Transverse colon (tissue), 4 donors: ENCODE data around the gene LNX2. TPM values are rescaled to one million over a fixed set of nuclear protein-coding genes. Genes with fewer than 3 reads are reported as not detected.

ENCODE experiments used
- DNase-seq: peaks from one replicate; pipeline ENCODE4 v3.0.0-alpha.2; 2019
- H3K27ac ChIP-seq, 4 donors: fragments of 200-600 bp; sonication (generic); 2 replicates each; pipeline ENCODE4 v1.5.1; 2016 to 2018; ENCODE audit warnings: inconsistent platforms in 4 of 4
- H3K27me3 ChIP-seq: fragments of 200-600 bp; sonication (generic); 2 replicates; pipeline ENCODE4 v1.5.1; 2017; ENCODE audit warnings: inconsistent platforms
- H3K36me3 ChIP-seq, 4 donors: fragments of 200-600 bp; sonication (generic); 2 replicates each; pipeline ENCODE4 v1.5.1; 2017 to 2019; ENCODE audit warnings: inconsistent platforms in 4 of 4
- H3K4me1 ChIP-seq, 4 donors: fragments of 200-600 bp; sonication (generic); 2 replicates each; pipeline ENCODE4 v1.5.1; 2017 to 2020; ENCODE audit warnings: inconsistent platforms in 4 of 4
- H3K4me3 ChIP-seq, 4 donors: fragments of 200-600 bp; sonication (generic); 1 replicate in 1 of 4; 2 replicates in 3 of 4; pipeline versions ENCODE4 v1.5.1 to v1.6.1; 2017 to 2019; ENCODE audit warnings: inconsistent platforms in 4 of 4
- H3K9me3 ChIP-seq, 2 donors: fragments of 200-600 bp; sonication (generic); 2 replicates each; pipeline ENCODE4 v1.5.1; 2017 to 2019; ENCODE audit warnings: inconsistent platforms in 2 of 2
- EP300 ChIP-seq: sonication (generic); formaldehyde crosslinking; IDR thresholded peaks from one replicate; pipeline ENCODE4 v1.6.1; 2017; ENCODE audit warnings: antibody characterized with exemption, low read depth
- POLR2A ChIP-seq: fragments of 450-650 bp; IDR thresholded peaks from one replicate; pipeline ENCODE4 v1.6.1; 2016; ENCODE audit warnings: antibody characterized with exemption, mild to moderate bottlenecking, moderate library complexity
- POLR2AphosphoS5 ChIP-seq, 3 donors: sonication (generic); formaldehyde crosslinking; IDR thresholded peaks; one replicate each; pipeline ENCODE4 v1.6.1; 2016; ENCODE audit warnings: antibody characterized with exemption in 3 of 3
- WGBS, 2 donors: methylation state at CpG; one replicate each; pipeline ENCODE4 v1.1.5; 2018; ENCODE audit warnings: low coverage in 1 of 2; 5-methylcytosine and 5-hydroxymethylcytosine counted together
- in situ Hi-C, 4 donors: fragments of 200-750 bp; cut with MboI; loops; one replicate each; pipeline versions ENCODE4 v1.15.0 to v1.15.1; 2017; ENCODE audit warnings: low sequenced_read_pairs in 3 of 4, low pct_ligation_motif_present in 1 of 4, low pct_unique_long_range_greater_than_20kb in 1 of 4
- intact Hi-C: fragments of 100-400 bp; cut with DNase I; formaldehyde crosslinking; loops from one replicate; pipeline ENCODE4 v1.15.1; 2023; ENCODE audit warnings: low total_unique reads
- total RNA-seq, 4 donors: library from RNA; depleted of rRNA; stranded (reverse); fragments of >200 nt; gene quantifications; one replicate each; pipeline ENCODE4 v1.1.0, GENCODE V29; 2016
- TF ChIP-seq, protein P1 (sequence below), 5 experiments: fragments of 200-600 bp in 3 of 5; fragments of 450-650 bp in 2 of 5; sonication (generic) in 3 of 5; IDR thresholded peaks; 1 replicate in 2 of 5; 2 replicates in 3 of 5; pipeline ENCODE4 v1.5.1; 2016 to 2017; ENCODE audit warnings: antibody characterized with exemption in 5 of 5, inconsistent platforms in 3 of 5, mild to moderate bottlenecking in 2 of 5, moderate library complexity in 1 of 5

Gene LNX2
- total RNA-seq, 4 donors from 2014 or later = 1.8 to 29.6 (median 18.9) TPM

DNA sequence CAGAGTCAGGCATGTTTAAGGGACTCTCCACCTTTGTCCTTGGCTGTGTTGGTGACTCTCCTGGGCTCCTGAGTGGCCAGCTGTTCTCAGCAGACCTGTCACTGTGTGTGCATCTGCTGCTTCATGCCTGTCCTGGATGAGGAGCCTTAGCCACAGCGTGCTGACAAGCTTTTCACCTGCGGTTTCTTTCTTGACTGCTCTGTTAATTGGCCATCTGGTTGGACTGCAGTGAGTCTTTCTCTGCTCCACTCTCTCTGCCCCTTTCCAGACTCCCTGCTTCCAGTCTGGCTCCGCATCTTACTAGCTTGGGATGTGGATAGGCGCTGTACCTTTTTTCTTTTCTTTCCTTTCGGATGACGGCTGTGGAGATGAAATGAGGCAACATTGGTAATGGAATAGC lies 40.2 kb upstream of the LNX2 start:
- Histone ChIP-seq H3K4me3 (no peak overlapping the region), H3K9me3 (no peaks in the 10 kb centered on the region), H3K27ac (no peak overlapping the region), H3K27me3 (no peaks in the 10 kb centered on the region), H3K4me1 (peaks cover 0 to 8% (median 3%) of the 10 kb centered on the region in 4 donors), H3K36me3 (peaks cover 0 to under 1% (median under 1%) of the 10 kb centered on the region in 4 donors)
- DNase-seq = no peak
- 95 to 97% methylated on average over 5 to 6 of the region's 6 CpGs for WGBS, 2 donors
- TF ChIP-seq POLR2A (no peak), EP300 (no peak), POLR2AphosphoS5 (IDR thresholded peaks at IDR 0.05) (no peak)
- TF ChIP-seq, protein P1, sequence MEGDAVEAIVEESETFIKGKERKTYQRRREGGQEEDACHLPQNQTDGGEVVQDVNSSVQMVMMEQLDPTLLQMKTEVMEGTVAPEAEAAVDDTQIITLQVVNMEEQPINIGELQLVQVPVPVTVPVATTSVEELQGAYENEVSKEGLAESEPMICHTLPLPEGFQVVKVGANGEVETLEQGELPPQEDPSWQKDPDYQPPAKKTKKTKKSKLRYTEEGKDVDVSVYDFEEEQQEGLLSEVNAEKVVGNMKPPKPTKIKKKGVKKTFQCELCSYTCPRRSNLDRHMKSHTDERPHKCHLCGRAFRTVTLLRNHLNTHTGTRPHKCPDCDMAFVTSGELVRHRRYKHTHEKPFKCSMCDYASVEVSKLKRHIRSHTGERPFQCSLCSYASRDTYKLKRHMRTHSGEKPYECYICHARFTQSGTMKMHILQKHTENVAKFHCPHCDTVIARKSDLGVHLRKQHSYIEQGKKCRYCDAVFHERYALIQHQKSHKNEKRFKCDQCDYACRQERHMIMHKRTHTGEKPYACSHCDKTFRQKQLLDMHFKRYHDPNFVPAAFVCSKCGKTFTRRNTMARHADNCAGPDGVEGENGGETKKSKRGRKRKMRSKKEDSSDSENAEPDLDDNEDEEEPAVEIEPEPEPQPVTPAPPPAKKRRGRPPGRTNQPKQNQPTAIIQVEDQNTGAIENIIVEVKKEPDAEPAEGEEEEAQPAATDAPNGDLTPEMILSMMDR (IDR thresholded peaks at IDR 0.05) = no peak
- intact Hi-C loops (no loop called here), in situ Hi-C loops (no loop called here)

DNA sequence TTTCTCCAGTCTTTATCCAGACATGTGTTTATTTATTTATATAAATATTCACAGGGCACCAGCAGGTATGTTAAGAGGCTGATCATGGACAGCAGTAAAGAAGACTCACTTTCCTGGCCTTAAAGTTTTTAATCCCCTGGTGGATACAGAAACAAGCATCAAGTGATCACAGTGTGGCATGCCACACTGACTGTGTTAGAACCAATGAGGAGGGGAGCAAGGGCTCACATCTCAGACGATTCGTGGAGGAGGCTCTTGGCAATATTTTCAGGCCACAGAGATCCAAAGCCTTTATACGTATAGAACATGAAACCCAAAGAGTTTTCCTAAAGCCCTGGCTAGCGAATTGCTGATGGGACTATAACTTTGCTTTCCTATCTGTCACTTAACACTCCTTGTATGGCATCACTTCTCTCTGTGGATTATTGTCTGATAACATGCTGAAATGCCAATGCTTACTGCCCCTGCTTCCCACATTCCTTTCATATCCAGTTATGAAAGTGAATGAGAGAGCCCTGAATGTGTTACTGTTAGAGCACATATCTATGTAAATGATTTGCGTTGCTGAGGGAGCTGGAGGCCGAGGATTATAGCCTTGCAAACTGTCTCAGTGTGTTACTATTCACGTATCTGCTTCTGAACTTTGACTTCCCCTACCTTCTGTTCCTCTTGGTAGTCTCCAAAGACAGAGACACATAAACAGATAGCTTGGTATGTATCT lies 39.0 kb upstream of the LNX2 start:
- Histone ChIP-seq H3K27ac (no peak overlapping the region), H3K27me3 (no peaks in the 10 kb centered on the region), H3K36me3 (no peaks in the 10 kb centered on the region), H3K4me3 (no peak overlapping the region), H3K4me1 (peaks cover 0 to 8% (median 3%) of the 10 kb centered on the region in 4 donors), H3K9me3 (no peaks in the 10 kb centered on the region)
- no peak for TF ChIP-seq EP300
- no peak for TF ChIP-seq POLR2AphosphoS5 (IDR thresholded peaks at IDR 0.05)
- TF ChIP-seq, protein P1 (IDR thresholded peaks at IDR 0.05) = no peak
- no peak for TF ChIP-seq POLR2A
- 80 to 100% methylated on average over 1 to 7 of the region's 7 CpGs for WGBS, 2 donors
- intact Hi-C loops = no loop called here
- DNase-seq = no peak
- in situ Hi-C loops = no loop called here

DNA sequence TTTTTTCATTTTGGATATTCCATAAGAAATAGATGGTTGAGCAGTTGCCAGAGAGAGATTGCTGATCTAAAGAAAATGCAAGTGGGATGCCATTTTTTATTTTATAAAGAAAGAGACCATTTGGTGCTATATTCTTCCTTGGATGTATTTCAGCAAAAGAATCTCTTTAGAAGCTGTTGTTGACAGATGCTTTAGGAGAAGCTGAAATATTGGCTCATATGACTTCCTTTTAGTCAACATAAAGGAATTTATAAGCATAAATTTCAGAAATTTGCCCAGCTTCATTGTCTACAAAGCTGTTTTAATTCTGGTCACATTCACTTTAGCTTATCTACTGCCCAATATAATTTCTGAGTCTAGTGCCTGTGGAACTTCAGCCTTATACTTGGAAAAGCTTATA lies 38.2 kb upstream of the LNX2 start:
- Histone ChIP-seq H3K9me3 (no peaks in the 10 kb centered on the region), H3K27ac (no peak overlapping the region), H3K27me3 (no peaks in the 10 kb centered on the region), H3K4me3 (no peak overlapping the region), H3K36me3 (no peaks in the 10 kb centered on the region), H3K4me1 (peaks cover 0 to 8% (median 3%) of the 10 kb centered on the region in 4 donors)
- no peak for DNase-seq
- intact Hi-C loops = no loop called here
- in situ Hi-C loops = no loop called here
- TF ChIP-seq, protein P1 (IDR thresholded peaks at IDR 0.05) = no peak
- TF ChIP-seq POLR2A = no peak
- no peak for TF ChIP-seq POLR2AphosphoS5 (IDR thresholded peaks at IDR 0.05)
- no peak for TF ChIP-seq EP300

DNA sequence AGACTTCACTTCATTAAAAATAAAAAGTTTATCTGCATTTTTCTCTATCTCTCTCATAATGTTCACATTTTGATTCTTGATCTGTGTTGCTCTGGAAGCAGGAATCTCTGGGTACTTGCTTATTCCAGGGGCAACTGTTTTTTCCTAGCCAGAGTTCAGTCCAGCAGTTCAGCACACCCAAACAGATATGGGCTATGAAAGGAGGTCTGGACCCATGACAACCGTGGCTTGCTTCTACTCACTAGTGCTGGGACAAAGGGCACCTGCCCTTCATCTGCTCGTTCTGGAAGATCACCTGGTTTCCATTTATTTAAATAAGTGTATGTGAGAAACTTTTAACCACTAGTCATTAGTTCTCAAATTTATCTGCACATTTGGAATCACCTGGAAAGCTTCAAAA lies 37.4 kb upstream of the LNX2 start:
- H3K27ac ChIP-seq = no peak overlapping the region
- in situ Hi-C loops = no loop called here
- WGBS, 2 donors = 53 to 60% methylated on average over 1 to 2 of the region's 2 CpGs

More for the DNA sequence above, 37.4 kb upstream of the LNX2 start:
- H3K4me3 ChIP-seq = no peak overlapping the region
- no peaks in the 10 kb centered on the region for H3K9me3 ChIP-seq
- DNase-seq = no peak
- TF ChIP-seq EP300 = no peak
- H3K36me3 ChIP-seq = no peaks in the 10 kb centered on the region
- H3K27me3 ChIP-seq = no peaks in the 10 kb centered on the region
- intact Hi-C loops = no loop called here
- H3K4me1 ChIP-seq = peaks cover 0 to 8% (median 3%) of the 10 kb centered on the region in 4 donors
